Tibial artery (tissue), 4 donors: ENCODE results near the gene CHST8.

Experiments
- DNase-seq, 2 donors: peaks; one replicate each; pipeline ENCODE4 v3.0.0-alpha.2; 2019
- H3K27ac ChIP-seq, 2 donors: fragments of 200-600 bp; sonication (generic) in 1 of 2; 1 replicate in 1 of 2; 2 replicates in 1 of 2; pipeline ENCODE4 v1.5.1; 2018 to 2019; ENCODE audit warnings: mild to moderate bottlenecking in 1 of 2
- H3K27me3 ChIP-seq, 2 donors: fragments of 200-600 bp; sonication (generic) in 1 of 2; one replicate each; pipeline versions ENCODE4 v1.5.1 to v1.6.0; 2016 to 2019
- H3K36me3 ChIP-seq, 3 donors: fragments of 200-600 bp; sonication (generic) in 2 of 3; one replicate each; pipeline ENCODE4 v1.5.1; 2016 to 2019; ENCODE audit warnings: mild to moderate bottlenecking in 2 of 3
- H3K4me1 ChIP-seq, 4 donors: fragments of 200-600 bp; sonication (generic) in 2 of 4; 1 replicate in 3 of 4; 2 replicates in 1 of 4; pipeline ENCODE4 v1.5.1; 2016 to 2019
- H3K4me3 ChIP-seq, 2 donors: fragments of 200-600 bp; sonication (generic) in 1 of 2; 1 replicate in 1 of 2; 2 replicates in 1 of 2; pipeline ENCODE4 v1.5.1; 2018 to 2019; ENCODE audit warnings: mild to moderate bottlenecking in 2 of 2
- H3K9me3 ChIP-seq, 3 donors: fragments of 200-600 bp; sonication (generic) in 1 of 3; one replicate each; pipeline ENCODE4 v1.5.1; 2016 to 2019
- CTCF ChIP-seq, 2 experiments: fragments of 200-600 bp in 1 of 2; fragments of 450-650 bp in 1 of 2; IDR thresholded peaks; one replicate each; pipeline ENCODE4 v1.5.1; 2017 to 2019; ENCODE audit warnings: antibody characterized with exemption in 2 of 2, mild to moderate bottlenecking in 1 of 2, moderate library complexity in 1 of 2
- intact Hi-C: fragments of 100-400 bp; cut with DNase I; formaldehyde crosslinking; loops from one replicate; pipeline ENCODE4 v1.15.0; 2023; ENCODE audit warnings: low total_unique reads

The CHST8 gene

GRCh38 chr19:33665776-33666595, 44.2 kb downstream of the CHST8 start:
- TF ChIP-seq CTCF (IDR thresholded peaks at IDR 0.05): no peak
- no peak overlapping the region for H3K4me3 ChIP-seq

GRCh38 chr19:33667141-33667650, 45.4 kb downstream of the CHST8 start:
- no peak for DNase-seq
- no peaks in the 10 kb centered on the region for H3K4me1 ChIP-seq
- no peak overlapping the region for H3K27ac ChIP-seq
- H3K36me3 ChIP-seq: no peaks in the 10 kb centered on the region
- no peaks in the 10 kb centered on the region for H3K27me3 ChIP-seq
- TF ChIP-seq CTCF (IDR thresholded peaks at IDR 0.05): no peak
- H3K9me3 ChIP-seq: no peaks in the 10 kb centered on the region
- intact Hi-C loops: no loop called here
- H3K4me3 ChIP-seq: no peak overlapping the region

More at GRCh38 chr19:33665776-33666595, 44.2 kb downstream of the CHST8 start:
- Histone ChIP-seq H3K36me3 (no peaks in the 10 kb centered on the region), H3K27ac (no peak overlapping the region), H3K27me3 (no peaks in the 10 kb centered on the region), H3K4me1 (no peaks in the 10 kb centered on the region), H3K9me3 (no peaks in the 10 kb centered on the region)
- no peak for DNase-seq
- intact Hi-C loops: no loop called here

GRCh38 chr19:33667881-33668280, 46.1 kb downstream of the CHST8 start:
- Histone ChIP-seq H3K27ac (no peak overlapping the region), H3K9me3 (no peaks in the 10 kb centered on the region), H3K36me3 (no peaks in the 10 kb centered on the region), H3K27me3 (no peaks in the 10 kb centered on the region), H3K4me3 (no peak overlapping the region), H3K4me1 (no peaks in the 10 kb centered on the region)
- no peak for DNase-seq
- intact Hi-C loops: no loop called here
- TF ChIP-seq CTCF (IDR thresholded peaks at IDR 0.05): no peak

- intact Hi-C loops: no loop called here
- no peak for TF ChIP-seq CTCF (IDR thresholded peaks at IDR 0.05)
- Histone ChIP-seq H3K36me3 (no peaks in the 10 kb centered on the region), H3K4me3 (no peak overlapping the region), H3K9me3 (no peaks in the 10 kb centered on the region), H3K27ac (no peak overlapping the region), H3K27me3 (peaks cover 0 to 4% of the 10 kb centered on the region in 2 donors), H3K4me1 (no peaks in the 10 kb centered on the region)
- DNase-seq: no peak
These were observed 47.2 kb downstream of the CHST8 start for GRCh38 chr19:33668968-33669367.

- Histone ChIP-seq H3K4me1 (no peaks in the 10 kb centered on the region), H3K36me3 (no peaks in the 10 kb centered on the region), H3K27ac (no peak overlapping the region), H3K27me3 (peaks cover 0 to 6% of the 10 kb centered on the region in 2 donors), H3K4me3 (no peak overlapping the region), H3K9me3 (no peaks in the 10 kb centered on the region)
- intact Hi-C loops: no loop called here
- no peak for DNase-seq
- TF ChIP-seq CTCF (IDR thresholded peaks at IDR 0.05): no peak
These were observed 47.6 kb downstream of the CHST8 start for GRCh38 chr19:33669376-33669775.
